Stimulated activated CD8-positive, alpha-beta memory T cell treated with anti-CD3 and anti-CD28 coated beads, Interleukin-4, amount 100 ng/mL, for 24 hours (primary cell): Measurements from ENCODE around the gene DZIP1.

Experiments used
- DNase-seq: peaks from one replicate; pipeline ENCODE4 v3.0.0-alpha.2; 2020; ENCODE audit warnings: low read depth

DZIP1 gene

DNA sequence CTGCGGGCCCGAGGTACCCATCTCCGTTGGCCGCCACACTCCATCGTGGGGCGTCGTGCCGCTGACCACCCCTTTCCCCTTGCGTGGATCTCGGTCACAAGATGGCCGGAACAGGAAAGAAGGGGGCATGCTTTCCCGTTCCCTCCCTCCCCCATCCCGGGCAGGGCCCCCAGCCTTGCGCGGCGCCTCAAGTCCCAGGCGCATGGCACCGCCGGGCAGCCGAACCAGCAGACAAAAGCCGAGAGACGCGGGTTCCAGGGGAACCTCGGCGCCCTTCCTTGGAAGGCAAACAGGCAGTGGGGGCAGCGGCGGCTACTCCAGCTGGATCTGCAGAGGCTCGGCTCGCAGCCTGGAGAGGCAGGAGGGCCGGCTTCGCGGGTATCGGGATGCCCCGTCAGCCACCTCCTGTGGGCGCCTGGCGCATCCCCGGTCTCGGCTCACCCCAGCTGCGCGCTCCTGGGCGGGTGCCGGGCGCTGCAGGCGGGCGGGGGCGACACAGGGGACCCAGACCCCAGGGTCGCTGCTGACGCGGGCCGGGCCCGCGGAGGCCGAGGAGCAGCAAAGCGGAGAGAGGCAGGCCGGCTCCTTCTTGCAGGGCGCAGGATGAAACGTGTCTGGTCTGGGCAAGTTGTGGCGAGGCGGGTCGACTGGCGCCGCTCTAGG lies 439 bp downstream of the DZIP1 start:
- DNase-seq = no peak

DNA sequence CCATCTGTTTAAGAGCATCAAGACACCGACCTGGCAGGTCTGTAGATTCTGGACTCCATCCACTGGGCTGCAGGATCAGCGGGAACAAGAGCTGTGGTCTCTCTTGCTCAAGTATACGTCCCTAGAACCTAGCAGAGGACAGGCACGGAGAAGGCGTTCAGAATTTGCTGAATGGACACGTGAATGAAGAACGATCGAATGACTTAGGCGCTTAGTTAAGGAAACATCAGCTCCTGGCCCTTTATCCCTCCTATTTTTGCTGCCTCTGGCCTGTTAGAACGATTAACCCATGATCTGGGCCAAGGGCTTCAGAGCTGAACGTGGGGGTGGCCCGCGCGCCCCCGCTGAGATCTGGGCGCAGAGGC lies 953 bp downstream of the DZIP1 start:
- DNase-seq = no peak

DNA sequence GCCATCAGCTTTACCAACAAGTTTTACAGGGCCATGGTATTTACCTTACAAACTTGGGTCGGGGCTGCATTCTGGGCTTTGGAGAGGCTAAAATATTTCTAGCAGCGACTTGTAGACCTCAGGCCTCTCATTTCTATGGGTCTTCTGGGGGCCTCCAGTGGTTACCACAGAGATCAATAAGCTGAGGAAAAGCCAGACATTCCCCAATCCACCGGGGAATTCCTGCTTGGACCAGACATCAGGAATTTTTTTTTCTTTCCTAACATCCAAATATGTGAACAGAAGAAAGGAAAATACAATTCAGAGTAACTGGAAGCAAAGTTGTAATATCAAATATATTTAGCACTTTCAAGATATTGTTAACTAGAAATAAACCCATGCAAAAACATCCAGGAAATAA lies 1.5 kb downstream of the DZIP1 start:
- no peak for DNase-seq

DNA sequence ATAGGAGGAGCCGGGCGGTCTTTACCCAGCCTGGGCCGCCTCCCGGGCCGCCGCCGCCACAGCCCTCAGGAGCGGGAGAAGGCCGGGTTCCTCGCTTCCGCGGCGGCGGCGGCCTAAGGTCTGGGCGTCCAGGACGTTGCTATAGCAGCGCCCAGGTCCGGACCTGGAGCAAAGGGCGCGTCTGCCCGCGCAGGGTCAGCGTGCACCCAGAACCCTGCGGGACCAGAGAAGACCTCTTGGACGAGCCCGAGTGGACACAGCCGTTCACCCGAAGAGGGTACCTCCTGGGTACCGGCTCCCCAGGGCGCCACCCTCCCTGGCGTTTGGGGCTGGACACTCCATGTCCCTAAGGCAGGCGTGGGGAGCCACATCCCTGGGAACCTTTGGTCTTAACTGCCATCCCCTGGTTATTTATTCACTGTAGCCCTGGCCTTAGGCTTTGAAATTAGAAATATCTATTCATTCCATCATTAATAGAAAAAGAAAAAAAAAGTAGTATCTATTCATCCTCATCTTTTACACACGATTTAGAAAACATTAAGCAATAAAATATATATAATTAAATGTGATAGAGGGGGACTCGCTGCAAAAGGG lies 2.4 kb downstream of the DZIP1 start:
- no peak for DNase-seq

DNA sequence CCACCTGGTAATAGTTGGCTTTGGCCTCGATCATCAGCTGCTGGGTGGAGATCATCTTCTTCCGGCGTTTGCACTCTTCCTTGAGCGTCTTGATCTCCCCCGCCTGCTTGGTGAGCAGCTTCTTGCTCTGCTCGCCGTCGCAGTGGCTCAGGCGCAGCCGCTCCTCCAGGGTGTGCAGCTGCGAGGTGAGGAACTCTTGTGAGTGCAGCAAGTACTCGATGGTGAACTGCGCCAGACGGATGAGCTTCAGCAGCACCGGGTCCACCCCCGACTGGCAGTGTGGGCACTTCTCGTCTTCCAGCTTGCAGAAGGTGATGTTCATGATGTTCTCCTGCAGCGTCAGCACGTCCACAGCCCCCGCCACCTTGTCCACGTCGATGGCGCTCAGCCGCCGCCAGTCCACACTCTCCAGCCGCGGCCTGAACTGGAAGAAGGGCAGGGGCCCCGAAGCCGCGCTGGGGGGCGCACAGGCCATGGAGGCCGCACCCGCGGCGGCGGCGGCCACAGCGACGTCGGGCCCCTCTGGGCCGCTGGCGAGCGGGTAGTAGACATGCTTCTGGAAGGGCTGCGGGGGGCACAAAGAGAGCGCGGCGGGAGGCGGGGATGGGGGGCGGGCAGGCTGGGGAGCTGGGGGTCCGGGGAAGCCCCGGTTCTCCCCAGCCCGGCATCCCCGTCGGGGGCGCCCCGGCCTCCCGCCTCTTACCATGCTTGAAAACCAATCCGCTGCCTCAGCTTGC lies 3.0 kb downstream of the DZIP1 start:
- DNase-seq = no peak

DNA sequence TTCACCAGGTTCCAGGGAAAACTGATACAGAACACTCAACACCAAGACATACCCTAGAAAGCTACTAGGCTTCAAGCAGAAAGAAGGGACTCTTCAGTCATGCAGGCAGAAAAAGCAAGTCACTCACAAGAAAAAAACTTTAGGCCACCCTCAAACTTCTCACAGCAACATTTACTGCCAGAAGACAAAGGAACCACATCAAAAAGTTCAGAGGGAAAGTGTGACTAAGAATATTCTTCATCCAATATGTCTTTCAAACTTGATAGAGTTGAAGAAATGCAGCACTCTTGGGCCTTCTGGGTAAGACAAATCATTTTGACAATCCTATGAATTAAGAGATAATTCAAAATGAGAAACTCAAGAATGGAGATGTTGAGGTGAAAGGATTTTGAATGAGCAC lies 7.7 kb downstream of the DZIP1 start:
- no peak for DNase-seq

DNA sequence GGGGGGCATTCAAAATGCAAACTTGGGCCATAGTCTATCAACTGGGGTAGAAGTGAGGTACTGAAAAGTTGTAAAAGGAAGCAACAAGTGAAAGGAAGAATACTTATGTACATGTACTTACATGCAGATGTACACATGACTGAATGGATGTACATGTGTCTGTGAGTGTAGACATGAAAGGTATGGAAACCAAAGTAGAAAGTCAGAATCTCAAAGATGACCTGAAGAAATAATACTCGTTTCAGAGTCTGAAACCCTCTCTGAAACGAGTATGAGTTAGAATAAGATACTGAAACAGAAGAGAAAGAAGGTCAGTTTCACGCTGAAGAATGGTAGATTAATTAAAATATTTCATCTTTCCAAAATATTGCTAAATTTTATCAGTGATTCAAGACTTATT lies 13.9 kb downstream of the DZIP1 start:
- no peak for DNase-seq

DNA sequence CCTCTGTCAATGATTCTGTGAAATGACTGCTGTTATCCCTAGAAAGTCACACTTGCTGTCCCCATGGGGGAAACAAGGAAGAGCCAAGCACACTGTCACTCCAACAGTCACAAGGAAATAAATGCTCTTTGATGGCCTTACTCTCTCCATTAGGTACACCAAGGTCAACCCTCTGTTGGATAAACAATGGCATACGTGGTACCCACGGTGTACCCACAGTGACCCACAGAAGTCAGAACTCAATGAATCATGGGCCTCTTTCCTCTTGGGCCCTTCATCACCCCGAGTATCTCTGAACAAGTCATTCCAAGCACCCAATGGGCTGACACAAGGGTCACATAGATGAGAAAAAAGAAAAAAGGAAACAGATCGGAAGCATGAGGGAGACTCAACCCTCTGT lies 15.4 kb downstream of the DZIP1 start:
- no peak for DNase-seq

DNA sequence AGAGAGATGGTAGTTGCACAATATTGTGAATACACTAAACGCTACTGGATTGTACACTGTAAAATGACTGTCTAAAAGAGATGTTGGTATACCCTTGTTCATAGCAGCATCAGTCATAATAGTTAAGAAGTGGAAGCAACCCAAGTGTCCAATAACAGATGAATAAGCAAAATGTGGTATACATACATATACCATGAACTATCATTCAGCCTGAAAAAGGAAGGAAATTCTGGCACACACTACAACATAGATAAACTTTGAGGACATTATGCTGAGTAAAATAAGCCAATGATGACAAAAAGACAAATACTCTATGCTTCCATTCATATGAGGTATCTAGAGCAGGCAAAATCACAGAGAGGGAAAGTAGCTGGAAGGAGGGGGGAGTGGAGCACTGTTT lies 16.0 kb downstream of the DZIP1 start:
- no peak for DNase-seq

DNA sequence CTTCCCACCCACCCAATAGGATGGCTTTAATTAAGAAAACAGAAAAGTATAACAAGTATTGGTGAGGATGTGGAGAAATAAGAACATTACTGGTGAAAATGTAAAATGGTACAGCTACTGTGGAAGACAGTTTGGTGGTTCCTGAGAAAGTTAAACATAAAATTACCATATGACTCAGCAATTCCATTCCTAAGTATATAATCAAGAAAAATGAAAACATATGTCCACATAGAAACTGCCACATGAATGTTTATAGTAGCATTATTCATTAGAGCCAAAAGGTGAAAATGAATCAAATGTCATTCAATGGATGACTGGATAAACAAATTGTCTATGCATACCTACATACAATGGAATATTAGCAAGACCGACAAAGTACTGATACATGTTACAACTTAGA lies 16.9 kb downstream of the DZIP1 start:
- DNase-seq = no peak

DNA sequence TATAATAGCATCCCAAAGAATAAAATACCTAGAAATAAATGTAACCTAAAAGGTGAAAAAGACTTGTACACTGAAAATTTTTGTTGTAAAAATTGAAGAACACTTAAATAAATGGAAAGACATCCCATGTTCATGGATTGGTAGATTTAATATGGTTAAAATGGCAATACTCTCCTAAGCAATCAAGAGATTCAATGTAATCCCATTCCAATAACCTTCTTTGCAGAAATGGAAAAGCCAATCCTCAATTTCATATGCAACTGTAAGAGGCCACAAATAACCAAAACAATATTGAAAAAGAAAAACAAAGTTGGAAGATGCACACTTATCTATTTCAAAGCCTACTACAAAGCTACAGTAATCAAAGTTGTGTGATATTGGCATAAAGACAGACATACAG lies 17.7 kb downstream of the DZIP1 start:
- DNase-seq = no peak

DNA sequence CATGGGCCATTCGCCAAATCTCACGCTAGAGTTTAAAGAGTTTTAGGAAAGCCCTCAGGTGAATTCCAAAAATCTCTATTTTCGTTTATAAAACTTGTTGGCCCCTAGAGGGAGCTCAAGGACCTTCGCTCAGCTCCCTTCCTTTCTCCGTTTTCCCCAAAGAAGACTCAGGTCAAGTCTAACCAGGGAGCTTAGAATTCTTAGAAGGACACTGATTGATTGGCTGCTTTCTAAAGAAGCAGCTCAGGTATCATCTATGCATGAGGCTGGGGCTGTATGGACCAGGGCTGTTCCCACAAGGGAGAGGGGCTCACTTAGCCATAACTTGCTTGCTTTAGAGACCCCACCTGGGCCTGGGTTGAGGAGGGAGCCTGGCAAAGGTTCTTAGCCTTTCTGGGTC lies 20.5 kb downstream of the DZIP1 start:
- DNase-seq = no peak

DNA sequence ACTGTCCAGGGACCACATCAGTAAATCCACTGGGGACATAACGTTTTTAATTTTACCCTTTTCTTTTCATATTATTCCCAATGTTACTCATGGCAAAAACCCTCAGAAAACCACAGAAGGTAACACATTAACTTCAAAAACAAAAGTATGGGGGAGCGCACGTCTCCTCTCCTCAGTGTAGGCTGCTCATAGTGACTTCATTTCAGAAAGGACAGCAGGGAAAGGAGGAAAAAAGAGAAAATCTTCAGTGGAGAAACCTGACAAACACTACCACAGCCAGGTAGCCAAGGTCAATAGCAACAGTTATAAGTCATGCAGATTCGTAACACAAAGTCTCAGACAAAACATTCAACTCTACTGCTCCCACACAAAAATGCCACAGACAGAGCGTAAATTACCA lies 21.4 kb downstream of the DZIP1 start:
- no peak for DNase-seq

DNA sequence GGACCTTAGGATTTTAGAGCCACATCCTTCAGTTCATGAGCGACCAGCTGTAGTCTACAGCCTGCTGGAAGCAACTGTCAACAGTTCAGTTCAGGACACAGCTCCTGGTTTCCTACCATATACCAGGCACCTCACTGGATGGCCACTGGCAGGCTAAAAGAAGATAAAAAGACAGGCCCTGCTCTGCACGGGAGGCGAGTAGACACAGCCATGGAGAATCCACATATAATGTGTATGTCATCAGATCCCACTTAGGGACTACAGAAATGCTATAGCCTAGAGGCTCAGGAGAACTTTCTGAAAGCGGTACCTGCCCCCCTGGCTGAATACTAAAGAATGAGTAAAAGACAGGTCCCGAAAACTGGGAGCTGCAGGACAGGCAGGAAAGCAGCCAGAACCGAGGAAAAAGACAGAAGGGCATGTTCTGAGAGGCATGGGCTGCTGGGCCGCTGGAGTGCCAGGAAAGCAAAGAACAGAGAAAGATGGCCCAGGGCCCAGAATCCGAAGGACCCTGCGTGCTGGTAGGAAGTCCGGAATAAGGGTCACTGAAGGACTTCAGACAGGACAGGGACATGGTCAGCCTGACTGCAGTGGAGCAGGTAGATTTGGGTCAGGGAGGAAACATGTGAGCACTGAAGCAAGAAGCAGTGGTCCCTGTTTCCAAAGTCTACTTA lies 23.5 kb downstream of the DZIP1 start:
- no peak for DNase-seq

DNA sequence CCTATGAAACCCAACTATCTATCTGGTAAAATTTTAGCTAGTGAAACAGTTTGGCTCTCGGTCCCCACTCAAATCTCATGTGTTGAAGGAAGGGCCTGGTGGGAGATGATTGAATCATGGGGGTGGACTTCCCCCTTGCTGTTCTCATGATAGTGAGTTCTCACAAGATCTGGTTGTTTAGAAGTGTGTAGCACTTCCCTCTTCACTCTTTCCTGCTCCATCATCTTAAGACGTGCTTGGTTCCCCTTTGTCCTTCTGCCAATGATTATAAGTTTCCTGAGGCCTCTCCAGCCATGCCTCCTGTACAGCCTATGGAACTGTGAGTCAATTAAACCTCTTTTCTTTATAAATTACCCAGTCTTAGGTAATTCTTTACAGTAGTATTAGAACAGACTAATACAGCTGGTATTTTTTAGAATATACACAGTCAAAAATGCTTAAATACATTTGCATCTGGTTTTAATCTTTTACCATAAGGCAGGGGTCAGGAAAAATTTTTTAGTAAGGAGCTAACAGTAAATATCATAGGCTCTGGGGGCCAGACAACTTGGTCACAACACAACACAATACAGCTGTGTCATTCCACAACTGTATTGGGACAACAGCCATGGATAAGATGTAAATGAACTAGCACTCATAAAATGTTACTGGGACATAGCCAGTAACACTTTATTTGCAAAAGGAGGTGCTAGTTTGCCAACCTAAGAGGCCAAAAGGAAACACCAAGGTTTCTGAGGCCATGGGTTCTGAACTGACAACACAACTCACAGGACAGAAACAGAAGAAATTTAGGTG lies 24.3 kb downstream of the DZIP1 start:
- DNase-seq = no peak

DNA sequence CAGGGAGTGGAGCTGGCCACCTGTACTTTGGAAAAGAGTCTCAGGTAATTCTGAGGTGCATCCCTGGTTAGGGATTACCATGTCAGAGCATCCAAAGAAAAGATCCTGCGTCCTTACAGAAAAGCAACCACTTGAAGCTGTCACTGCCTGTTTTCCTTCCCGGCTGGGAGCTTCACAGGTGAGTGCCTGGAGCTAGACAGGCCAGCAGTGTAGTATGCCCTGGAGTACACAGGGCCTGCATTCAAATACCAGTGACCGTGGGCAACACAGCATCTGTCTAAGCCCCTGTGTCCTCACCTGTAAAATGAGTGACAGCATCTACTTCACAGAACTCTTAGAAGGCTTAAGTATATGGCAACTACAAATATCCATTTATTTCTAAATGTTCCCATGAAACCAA lies 29.0 kb downstream of the DZIP1 start:
- no peak for DNase-seq

DNA sequence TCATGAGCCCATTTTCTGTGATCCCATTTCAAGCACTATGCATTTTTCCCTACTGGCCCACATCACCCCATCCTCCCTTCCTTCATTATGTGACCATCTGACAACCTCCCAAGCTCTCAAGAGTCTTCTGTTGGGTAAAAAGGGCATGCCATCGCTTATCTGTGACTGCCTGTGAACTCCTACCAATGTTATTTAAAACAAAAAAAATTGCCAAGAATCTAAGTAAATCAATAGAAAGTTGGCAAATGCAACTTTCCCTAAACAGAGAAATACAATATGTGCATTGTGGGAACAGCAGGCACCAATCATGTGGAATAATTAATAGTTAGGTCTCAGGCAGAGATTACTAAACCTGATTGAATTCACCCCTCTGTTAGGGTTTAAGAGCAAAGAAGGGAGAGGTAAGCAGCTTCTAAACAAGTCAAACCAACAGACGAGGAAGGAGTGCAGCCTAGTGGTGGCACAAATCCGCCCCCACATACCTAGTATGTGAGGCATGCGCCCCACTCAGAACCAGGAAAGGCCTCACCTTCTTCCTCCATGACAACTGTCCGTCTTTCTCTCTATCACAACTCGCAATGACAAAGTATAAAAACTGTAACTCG lies 29.8 kb downstream of the DZIP1 start:
- no peak for DNase-seq

DNA sequence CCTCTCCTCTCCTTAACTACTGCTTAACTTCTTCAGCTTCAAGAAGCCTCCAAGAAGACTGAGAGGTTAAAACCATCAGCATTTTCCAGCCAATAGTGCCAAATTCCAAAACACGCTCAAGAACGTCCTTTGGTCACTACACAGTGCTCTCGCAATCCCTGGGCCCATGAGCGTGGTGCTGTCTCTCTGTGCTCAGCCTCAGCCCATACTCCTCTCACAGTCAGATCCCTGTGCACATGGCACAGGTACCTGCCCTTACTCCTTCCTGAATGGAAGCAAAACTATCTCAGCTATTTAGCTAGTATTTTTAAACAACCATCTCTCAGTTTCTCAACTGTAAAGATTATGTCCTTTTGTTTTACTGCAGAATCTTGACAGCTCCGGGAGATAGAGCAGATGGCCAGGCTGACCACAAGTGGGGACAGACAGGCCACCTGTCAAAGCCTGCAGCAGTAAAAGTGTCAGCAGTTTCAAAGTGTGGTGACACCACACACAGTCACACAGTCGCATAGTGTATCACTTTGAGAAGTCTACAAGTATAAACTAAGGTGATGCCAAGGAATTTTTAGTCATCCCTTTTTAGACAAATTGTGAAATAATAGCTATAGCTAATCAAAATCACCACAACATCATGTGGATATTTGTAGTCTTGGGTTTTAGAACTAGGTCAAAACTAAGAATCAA lies 35.7 kb downstream of the DZIP1 start:
- DNase-seq = no peak

DNA sequence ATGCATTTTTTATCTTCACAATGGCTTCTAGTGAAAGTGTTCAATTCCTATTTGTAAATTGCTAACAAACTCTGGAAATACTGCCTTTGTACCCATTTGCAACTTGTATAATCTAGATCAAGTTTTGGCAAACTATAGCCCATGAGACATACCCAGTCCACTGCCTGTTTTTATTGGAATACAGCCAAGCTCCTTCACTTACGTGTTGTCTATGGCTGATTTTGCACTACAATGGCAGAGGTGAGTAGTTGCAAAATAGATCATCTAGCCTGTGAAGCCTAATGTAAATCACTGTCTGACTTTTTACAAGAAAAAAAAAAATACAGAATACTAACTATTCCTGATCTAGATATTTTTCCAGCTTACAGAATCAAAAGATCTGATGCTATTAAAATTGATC lies 37.1 kb downstream of the DZIP1 start:
- no peak for DNase-seq

DNA sequence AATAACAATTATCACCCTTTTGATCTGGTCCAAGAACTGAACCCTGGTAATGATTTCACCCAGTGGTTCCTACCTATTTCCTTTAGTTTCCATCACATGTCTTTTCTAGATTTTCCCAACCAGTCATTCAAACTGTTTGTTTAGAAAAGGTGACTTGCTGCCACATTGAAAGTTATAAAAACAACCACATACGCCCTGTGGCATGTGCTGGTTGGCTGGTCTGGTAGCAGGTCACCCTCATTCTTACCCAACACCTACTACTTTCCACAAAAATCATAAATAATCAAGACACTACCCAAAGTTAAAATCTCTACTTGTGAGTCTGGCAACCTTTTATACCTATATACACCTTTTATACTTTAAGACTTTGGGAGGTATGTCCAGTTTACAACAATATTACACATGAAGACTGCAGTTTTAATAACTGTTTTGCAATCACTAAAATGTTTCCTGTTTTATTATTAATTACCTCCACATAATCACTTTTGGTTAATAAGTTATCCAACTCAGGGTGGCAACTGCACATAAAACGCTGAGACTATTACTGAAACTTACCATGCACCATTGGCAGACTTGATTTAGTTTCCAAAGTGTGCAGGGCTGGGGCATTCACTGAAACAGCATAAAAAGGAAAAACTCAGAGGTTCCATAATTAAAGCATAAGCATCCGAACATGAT lies 38.9 kb downstream of the DZIP1 start:
- DNase-seq = no peak

DNA sequence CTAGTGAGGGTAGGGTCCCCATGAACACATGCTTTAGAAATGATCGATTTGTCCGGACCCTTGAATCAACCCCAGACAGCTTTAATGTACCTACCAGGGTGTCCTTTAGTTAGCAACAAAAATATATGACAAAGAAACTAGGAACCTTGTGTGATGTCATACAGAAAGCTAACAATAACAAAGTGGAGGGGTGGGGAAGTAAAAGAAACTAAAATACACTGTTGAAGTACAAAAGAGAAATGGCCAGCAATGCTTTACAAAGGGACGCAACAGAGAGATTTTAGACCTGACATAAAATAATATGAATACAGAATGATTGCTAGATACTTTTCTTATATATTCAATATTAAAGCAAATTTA lies 40.0 kb downstream of the DZIP1 start:
- DNase-seq = no peak
